ENCODE measurements around the gene SIPA1L3.
"Not testable (repeated sequence)": the region's sequence is repeated elsewhere in the genome, so short reads cannot be mapped to it uniquely, and the experiment has no call there.

Gene SIPA1L3

GRCh38 chr19:38020311-38020710, 113.3 kb downstream of the SIPA1L3 start:
- no peak for DNase-seq (ENCODE audit: low spot score)

DNA sequence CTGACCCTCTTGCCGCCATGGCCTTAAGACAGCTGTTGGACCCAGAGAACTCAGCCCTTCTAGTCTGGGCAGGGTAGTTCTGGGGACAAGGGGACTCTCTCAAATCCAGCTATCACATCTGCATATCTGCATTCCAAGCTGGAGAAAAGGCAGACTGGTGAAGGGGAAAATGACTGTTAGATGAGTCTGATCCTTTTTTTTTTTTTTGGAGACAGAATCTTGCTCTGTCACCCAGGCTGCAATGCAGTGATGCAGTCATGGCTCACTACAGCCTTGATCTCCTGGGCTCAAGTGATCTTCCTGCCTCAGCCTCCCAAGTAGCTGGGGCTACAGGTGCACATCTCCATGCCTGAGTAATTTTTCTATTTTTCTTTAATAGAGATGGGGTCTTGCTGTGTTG, 114.3 kb downstream of the SIPA1L3 start:
- DNase-seq (ENCODE audit: low spot score): no peak

DNA sequence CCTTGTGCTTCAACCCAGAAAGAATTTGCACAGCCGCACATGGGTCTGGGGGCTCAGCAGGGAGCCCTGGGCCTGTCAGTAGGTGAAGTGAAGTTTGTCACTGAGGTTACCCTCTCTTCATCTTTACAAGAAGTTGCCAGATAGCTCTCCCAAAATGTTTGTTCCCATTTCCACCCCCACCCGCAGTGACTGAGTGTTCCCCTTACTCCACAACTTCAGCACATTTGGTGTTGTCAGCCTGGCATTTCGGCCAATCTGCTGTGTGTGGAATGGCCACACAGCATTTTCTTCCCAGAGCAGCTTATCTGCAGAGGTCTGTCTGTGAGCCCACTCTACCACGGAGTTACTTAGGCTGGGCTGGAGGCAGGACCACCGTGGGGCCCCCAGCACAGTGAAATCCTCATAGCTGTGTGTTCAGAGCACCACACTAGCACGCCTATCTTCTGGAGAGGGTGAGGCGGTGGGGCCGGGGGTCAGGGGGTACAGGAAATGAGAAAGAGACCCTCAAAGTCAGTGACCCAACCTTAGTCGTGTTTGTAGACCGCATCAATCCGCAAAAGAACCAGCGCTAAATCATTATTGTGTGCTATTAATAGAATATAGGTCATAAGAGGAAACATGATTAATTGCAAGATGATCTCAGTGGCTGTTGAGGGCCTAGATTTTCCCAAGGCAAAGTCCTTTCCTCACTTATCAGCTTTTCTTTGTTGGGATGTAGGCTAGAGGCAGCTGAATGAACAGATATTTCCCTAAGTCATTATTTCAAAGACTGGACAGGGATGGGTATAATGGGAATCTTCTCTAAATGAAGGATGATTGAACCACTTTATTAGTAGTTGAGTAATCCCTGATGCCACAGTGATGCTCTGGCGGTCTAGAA, 116.0 kb downstream of the SIPA1L3 start:
- DNase-seq (ENCODE audit: low spot score): no peak

DNA sequence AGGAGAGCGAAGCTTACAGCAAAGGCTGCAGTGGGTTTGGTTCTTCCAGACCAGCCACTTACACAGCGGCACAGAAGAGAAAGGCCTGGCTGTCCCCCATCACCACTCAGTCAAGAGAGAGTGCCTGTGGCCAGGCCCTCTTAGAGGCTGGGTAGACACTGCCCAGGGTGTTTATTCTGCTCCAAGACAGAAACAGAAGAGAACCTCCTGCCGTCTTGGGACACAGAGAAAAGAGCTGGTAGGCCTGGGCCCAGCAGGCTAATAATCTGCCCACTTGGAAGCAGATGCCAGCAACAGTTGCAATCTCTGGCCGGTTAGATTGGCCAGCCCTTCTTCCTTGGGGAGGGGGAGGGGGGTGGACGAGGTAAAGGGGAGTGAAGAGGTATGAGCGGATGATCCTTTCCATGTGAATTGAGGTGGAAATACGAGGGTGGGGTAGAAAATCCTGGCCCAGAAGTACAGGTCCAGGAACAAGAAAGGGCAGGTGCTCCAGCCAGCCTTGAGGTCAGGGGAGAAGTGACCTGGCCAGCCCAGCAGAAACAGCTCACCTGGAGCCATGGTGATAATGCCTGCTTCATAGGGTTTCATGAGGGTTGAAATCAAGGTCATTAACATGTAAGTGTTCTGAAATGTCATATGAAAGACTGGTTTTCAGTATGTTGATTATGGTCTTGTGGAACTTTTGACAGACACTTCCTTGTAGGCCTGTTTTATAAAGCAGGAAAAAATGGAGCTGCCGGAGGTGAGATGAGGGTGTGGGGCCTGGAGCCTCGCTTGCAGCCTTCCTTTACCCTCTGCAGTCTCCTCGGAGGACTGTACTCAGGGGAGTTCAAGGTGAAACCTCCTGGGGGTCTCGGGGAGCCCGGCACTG, 116.9 kb downstream of the SIPA1L3 start:
- no peak for DNase-seq (ENCODE audit: low spot score)

DNA sequence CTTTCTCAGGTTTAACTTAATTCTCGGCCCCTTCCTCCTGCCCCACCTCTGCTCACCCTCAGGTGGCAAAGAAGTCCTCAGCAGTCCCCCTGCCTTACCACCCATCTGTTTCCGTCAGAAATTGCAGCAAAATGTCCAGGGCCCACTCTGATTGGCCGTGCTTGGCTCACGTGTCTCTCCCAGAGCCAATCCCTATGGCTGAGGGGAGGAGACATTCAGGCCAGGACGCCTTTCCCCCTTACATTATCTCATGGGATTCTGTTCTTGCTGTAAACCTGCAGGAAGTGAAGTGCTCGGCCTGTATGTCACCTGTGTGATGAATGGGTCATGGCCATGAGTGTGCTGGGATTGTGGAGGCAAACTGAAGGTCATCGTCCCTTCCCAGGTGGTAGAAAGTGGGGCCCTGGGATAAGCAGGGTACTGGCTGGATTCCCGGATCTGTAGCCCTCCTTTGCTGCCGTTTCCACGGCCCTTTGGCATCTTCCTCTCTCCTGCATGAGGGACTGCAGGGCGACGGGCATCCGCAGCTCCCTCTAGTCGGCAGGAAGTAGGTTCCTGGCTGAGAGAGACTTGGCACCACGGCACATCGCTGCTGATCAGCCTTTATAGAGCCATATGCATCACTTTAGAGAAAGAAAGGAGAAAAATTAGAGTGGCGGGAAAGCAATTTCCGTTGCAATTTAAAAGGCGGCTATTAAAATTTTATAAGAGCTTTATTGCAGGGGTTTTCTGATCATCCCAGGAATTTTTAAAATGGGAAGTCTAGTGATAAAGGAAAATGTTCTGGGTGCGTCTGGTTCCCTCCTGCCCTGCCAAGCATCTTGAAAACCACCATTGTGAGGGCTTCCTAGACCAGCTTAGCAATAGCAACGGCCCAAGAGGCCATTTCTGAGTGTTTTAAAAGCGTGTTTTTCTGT, 118.2 kb downstream of the SIPA1L3 start:
- DNase-seq (ENCODE audit: low spot score): no peak

- DNase-seq (ENCODE audit: low spot score): no peak
Measured at GRCh38 chr19:38025909-38026307, 118.9 kb downstream of the SIPA1L3 start.

DNA sequence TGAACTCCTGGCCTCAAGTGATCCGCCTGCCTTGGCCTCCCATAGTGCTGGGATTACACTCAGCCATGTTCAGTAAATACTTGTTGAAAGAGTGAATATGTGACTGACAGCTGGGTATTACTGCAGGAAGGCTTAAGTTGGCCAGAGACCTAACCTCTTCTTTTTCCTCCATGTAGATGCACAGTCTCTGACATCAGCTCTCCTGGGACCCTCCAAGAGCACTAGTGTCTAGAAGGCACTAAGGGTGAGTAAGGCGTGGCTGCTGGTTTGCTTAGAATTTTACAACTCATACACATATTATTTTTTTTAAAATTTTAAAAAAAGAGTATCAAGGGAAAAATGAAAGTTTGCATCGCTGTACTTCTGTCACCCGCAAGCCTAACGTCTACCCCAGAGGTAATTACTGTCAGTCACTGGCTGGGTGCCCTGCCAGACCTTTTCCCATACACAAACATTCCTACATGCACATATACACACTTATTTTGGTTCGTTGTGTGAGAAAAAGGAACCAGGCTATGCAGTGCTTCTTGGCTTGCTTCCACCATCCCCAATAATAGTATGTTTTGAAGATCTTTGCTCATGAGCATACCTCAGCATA, 122.0 kb downstream of the SIPA1L3 start:
- no peak for DNase-seq (ENCODE audit: low spot score)

DNA sequence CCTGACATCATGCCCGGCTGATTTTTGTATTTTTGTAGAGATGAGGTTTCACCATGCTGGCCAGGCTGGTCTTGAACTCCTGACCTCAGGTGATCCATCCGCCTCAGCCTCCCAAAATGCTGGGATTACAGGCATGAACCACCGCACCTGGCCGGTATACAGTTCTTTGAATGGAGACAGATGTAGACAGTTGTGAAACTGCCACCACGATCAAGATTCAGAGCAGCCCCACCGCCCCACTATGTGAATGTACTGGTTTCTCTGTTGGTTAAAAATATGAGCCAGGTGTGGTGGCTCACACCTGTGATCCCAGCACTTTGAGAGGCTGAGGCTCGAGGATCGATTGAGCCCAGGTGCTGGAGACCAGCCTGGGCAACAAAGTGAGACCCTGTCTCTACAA, 123.0 kb downstream of the SIPA1L3 start:
- not testable (repeated sequence) for DNase-seq (ENCODE audit: low spot score)

DNA sequence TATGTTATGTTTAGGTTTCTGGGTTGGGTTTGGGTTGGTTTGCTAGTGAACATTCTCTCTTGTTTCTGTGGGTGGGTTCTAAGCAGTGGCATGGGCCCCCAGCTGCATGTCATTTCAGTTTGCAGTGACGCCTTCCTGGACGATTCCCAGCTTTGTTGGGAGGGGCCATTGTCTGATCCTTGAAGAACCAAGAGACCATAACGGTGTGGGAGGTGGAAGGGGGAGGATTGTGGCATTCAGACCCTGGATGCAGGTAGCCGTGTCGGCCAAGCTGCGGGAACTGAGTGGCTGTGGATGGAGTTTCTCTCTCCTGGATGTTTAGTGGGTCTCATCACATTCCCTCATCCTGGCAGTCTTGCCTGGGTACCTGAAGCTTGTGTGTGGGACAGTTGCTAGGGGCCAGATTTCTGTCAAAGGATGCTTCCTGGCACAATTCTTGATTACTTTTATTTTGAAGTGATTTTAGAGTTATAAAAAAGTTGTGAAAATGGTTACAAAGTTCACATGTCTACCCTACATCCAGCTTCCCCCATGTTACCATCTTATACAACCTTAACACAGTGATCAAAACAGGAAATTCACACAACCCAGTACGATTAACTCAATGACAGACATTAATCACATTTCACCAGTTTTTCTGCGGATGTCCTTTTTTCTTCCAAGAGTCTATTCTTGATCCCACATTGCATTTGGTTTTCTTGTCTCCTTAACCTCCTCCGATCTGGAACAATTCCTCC, 123.8 kb downstream of the SIPA1L3 start:
- DNase-seq (ENCODE audit: low spot score): no peak

GRCh38 chr19:38031423-38031770, 124.4 kb downstream of the SIPA1L3 start:
- no peak for DNase-seq (ENCODE audit: low spot score)

DNA sequence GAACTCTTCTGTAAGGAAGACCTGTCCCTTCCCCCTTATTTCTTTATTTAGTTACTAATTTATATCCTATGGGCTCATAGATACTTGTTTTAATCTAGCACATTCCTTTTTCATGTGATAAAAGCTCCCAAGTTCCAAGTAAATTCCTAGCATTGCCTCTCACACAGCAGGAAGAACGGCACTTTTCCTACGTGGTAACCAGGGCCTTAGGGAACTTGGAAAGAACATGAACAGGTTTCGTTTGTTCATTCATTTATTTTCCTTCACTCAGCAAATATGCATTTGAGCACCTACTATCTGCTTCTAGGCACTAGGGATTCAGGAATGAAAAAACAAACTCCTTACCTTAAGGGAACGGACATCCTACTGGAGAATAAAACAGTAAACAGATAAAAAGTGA, 125.1 kb downstream of the SIPA1L3 start:
- DNase-seq (ENCODE audit: low spot score): no peak

- DNase-seq (ENCODE audit: low spot score): no peak
Measured at GRCh38 chr19:38032951-38033350, 125.9 kb downstream of the SIPA1L3 start.

DNA sequence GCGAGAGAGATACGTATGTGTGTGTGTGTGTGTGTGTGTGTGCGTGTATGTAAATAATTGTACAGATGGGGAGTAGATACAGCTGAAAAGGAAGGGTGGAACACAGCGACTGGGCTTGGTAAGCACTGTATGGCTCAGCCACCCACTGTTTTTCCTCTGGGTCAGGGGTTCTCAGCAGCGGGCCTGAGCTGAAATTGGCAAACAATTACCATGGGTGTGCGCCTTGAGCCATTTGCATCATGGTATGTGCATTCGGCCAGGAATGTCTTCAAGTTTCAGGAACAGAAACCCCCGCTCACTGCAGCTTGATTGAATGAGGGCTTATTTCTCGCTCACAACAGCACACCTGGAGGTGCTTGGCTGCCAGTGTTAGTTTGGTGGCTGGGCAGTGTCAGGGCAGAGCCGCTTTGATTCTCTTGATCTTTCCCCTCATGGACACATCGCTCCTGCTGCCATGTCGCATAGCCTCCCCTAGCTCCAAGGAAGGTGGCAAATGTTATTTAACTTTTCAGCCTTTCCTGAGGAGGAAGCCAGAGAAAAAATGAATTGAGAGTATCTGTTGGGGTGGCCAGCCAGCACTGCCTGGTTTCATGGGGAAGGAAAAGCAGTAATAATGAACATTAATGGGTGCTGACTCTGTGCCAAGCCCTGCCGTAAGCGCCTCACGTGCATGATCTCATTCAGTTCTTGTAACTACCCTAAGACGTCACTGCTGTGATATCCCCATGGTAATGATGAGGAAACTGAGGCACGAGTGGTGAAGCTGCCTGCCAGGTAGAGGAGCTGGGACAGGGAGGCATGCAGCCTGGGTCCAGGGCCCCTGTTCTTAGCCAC, 126.9 kb downstream of the SIPA1L3 start:
- DNase-seq (ENCODE audit: low spot score): no peak

GRCh38 chr19:38034492-38034860, 127.5 kb downstream of the SIPA1L3 start:
- DNase-seq (ENCODE audit: low spot score): no peak

DNA sequence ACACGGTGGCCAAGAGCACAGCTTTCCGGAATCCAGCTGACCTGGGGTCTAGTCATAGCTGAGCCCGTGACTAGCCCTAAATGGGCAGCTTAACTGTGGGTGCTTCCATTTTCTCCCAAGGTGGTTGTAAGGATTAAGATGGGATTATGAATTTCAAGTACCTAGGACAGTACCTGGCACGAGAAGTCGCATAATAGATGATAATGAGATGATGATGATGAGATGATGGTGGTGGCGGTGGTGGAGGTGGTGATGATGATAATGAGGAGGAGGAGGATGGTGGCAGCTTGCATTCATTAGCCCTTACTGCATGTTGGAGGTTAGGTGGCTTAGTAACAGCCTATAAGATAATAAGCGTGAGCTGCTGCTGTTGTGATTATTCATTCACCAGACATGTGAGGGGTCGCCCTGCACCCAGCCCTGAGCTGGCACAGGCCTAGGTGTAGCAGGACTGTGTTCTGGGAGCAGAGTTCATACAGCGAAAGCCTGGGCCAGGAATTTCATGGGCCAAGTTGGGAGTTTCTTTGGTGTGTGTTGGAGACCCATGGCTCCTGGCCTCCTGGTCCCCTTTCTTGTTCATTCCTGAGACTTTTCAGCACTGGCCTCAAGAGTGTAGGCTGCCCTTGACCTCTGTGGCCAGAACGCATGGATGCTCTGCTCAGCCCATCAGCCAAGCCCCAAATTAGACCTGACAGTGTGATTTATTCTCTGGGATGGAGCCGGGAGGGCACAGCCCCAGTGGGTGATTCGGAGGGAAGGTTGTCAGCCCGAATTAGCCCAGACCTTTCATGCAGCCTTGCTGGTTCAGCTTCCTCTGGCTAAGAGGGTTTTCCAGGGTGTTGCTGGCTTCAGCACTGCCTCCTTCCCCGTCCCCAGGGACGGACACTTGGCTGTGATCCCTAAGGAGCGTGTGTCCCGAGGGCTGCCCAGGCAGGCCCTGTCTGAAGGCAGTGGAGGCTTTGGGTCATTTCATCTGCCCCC, 128.8 kb downstream of the SIPA1L3 start:
- no peak for DNase-seq (ENCODE audit: low spot score)

DNA sequence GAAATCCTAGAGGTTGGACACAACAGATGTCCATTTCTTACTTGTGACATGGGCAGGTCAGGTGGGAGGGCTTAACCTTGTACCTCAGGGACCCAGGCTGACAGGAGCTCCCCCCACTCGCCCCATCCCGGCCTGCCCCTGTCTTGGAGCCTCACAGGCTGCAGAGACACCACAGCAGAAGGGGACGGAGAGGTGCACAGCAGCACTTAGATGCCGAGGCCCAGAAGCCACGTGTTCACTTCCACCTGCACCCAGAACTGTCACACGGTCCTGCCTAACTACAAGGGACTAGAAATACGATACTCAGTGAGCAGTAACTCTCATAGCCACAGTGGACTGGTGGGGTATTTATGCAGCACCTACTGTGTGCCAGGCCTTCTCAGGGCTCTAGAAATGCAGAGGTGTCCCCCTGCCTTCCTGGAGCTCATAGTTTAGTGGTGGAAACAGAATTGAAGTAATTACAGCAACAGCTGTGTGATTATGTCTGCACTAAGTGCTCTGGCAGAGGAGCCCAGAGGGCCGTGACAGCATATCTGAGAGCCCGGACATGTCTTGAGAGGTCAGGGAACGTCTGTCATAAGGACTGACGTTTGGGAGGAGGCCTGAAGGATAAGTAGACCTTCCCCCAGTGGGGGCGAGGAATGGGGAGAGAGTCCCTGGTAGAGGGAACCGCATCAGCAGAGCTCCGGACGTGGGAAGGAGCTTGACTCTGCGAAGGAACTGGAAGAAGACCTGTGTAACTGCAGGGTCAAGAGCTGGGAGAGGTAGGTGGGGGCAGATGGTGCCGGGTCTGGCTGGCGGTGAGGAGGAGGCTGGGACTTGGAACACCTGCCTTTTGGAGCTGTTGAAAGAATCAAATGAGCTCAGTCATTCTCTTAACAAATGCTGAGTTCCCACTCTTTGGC, 130.0 kb downstream of the SIPA1L3 start:
- DNase-seq (ENCODE audit: low spot score): no peak

- no peak for DNase-seq (ENCODE audit: low spot score)
Measured at GRCh38 chr19:38039966-38040365, 133.0 kb downstream of the SIPA1L3 start.

DNA sequence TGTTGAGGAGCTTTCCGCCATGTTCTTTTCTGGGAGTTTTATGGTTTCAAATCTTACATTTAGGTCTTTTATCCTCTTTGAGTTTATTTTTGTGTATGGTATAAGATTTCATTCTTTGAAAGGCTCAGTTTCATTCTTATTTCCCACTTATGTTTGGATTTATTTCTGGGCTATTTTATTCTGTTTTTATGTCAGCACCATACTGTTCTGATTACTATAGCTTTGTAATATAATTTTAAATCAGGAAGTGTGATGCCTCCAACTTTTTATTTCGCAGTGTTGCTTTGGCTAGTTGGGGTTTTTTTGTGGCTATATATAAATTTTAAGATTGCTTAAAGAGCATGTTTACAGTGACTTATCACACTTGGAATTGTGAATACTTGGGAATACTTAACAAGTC, 135.1 kb downstream of the SIPA1L3 start:
- no peak for DNase-seq (ENCODE audit: low spot score)

All from hematopoietic multipotent progenitor cell treated with erythropoietin and hydrocortisone succinate and interleukin-3 and kit ligand, for 17 days (in vitro differentiated cells).